Mesendoderm (in vitro differentiated cells): Measurements from ENCODE around the gene NCOA4.
A peak's percentile ranks its signal among the peaks of the same experiment; 100 is the strongest.
"Not testable (repeated sequence)": the region's sequence is repeated elsewhere in the genome, so short reads cannot be mapped to it uniquely, and the experiment has no call there.

ENCODE experiments used
- DNase-seq: peaks from one replicate; pipeline ENCODE4 v3.0.0; 2013
- H2AK5ac ChIP-seq: 2 replicates; pipeline ENCODE4 v1.6.1; 2013; ENCODE audit warnings: low read length, inconsistent platforms
- H2BK120ac ChIP-seq: 2 replicates; pipeline ENCODE4 v1.6.1; 2013; ENCODE audit warnings: low read depth, mild to moderate bottlenecking, low read length, moderate library complexity, mixed read lengths
- H2BK15ac ChIP-seq: replicated peaks from 2 replicates; pipeline ENCODE4 v1.6.1; 2013; ENCODE audit warnings: low read depth, mild to moderate bottlenecking, moderate library complexity
- H2BK5ac ChIP-seq: 2 replicates; pipeline ENCODE4 v1.6.1; 2013; ENCODE audit warnings: low read length, inconsistent platforms
- H3K18ac ChIP-seq: 2 replicates; pipeline ENCODE4 v1.6.1; 2013; ENCODE audit warnings: mild to moderate bottlenecking, low read length, mixed read lengths
- H3K23ac ChIP-seq: one replicate; pipeline ENCODE4 v1.6.1; 2013; ENCODE audit warnings: low read length
- H3K27ac ChIP-seq: 2 replicates; pipeline ENCODE4 v1.5.1; 2013; ENCODE audit warnings: low read depth, mild to moderate bottlenecking, inconsistent platforms, low read length, moderate library complexity
- H3K27me3 ChIP-seq: 2 replicates; pipeline ENCODE4 v1.6.1; 2013; ENCODE audit warnings: low read length, control low read depth, mild to moderate bottlenecking, inconsistent platforms; ENCODE audit not compliant: insufficient read depth, poor library complexity
- H3K36me3 ChIP-seq: 2 replicates; pipeline ENCODE4 v1.6.1; 2013; ENCODE audit warnings: low read length, inconsistent platforms; ENCODE audit not compliant: control insufficient read depth, insufficient read depth
- H3K4ac ChIP-seq: one replicate; pipeline ENCODE4 v1.6.1; 2013; ENCODE audit warnings: low read depth, mild to moderate bottlenecking, low read length, moderate library complexity
- H3K4me1 ChIP-seq: 2 replicates; pipeline ENCODE4 v1.6.1; 2013; ENCODE audit warnings: low read depth, low read length, inconsistent platforms; ENCODE audit not compliant: control insufficient read depth
- H3K4me2 ChIP-seq: 2 replicates; pipeline ENCODE4 v1.6.1; 2013; ENCODE audit warnings: low read length
- H3K4me3 ChIP-seq: 2 replicates; pipeline ENCODE4 v1.5.1; 2013; ENCODE audit warnings: mild to moderate bottlenecking, low read length
- H3K56ac ChIP-seq: one replicate; pipeline ENCODE4 v1.6.1; 2013; ENCODE audit warnings: low read length
- H3K79me1 ChIP-seq: 2 replicates; pipeline ENCODE4 v1.6.1; 2013; ENCODE audit warnings: low read length, inconsistent platforms
- H3K79me2 ChIP-seq: 2 replicates; pipeline ENCODE4 v1.6.1; 2013; ENCODE audit warnings: mild to moderate bottlenecking, low read length; ENCODE audit not compliant: control insufficient read depth, insufficient read depth
- H3K9ac ChIP-seq: 2 replicates; pipeline ENCODE4 v1.6.1; 2013; ENCODE audit warnings: low read length, inconsistent platforms
- H4K5ac ChIP-seq: one replicate; pipeline ENCODE4 v1.6.1; 2013; ENCODE audit warnings: low read length
- H4K8ac ChIP-seq: one replicate; pipeline ENCODE4 v1.6.1; 2013; ENCODE audit warnings: low read depth, mild to moderate bottlenecking, control low read depth, low read length, moderate library complexity
- WGBS: extraction: QIAGEN DNeasy Blood & Tissue Kit; methylation state at CpG from one replicate; pipeline ENCODE4 v1.1.7; 2013; ENCODE audit warnings: low lambda C conversion rate, missing lambda C conversion rate; ENCODE audit not compliant: insufficient coverage; ENCODE audit errors: extremely low coverage; 5-methylcytosine and 5-hydroxymethylcytosine counted together

NCOA4 gene

GRCh38 chr10:46049497-46049831 is 19.0 kb upstream of the NCOA4 start:
- H3K9ac ChIP-seq, H3K27me3 ChIP-seq, H3K79me1 ChIP-seq: not testable (repeated sequence)

GRCh38 chr10:46048152-46048551 is 17.7 kb upstream of the NCOA4 start:
- Histone ChIP-seq H3K79me1 (no peaks in the 10 kb centered on the region), H2BK15ac (no peak overlapping the region), H4K5ac (no peak overlapping the region), H3K4me3 (no peak overlapping the region), H3K4ac (no peak overlapping the region), H3K27me3 (no peaks in the 10 kb centered on the region), H3K23ac (no peak overlapping the region), H3K9ac (no peak overlapping the region), H3K18ac (no peak overlapping the region), H3K4me1 (peaks cover 22% of the 10 kb centered on the region), H2BK5ac (no peak overlapping the region), H2BK120ac (no peak overlapping the region), H3K27ac (peak overlapping the region; percentile 13), H2AK5ac (no peak overlapping the region), H3K36me3 (no peaks in the 10 kb centered on the region), H4K8ac (no peak overlapping the region), H3K79me2 (no peaks in the 10 kb centered on the region), H3K4me2 (no peak overlapping the region), H3K56ac (peak overlapping the region; percentile 80)
- WGBS = no CpG with 5 or more reads among the region's 2 CpGs
- peak; percentile 88 for DNase-seq

More at GRCh38 chr10:46049497-46049831, 19.0 kb upstream of the NCOA4 start:
- H3K79me2 ChIP-seq, H2BK120ac ChIP-seq, H3K36me3 ChIP-seq, H3K4me3 ChIP-seq, DNase-seq, H4K5ac ChIP-seq, H2AK5ac ChIP-seq, H3K4ac ChIP-seq, H4K8ac ChIP-seq, H3K23ac ChIP-seq, H2BK15ac ChIP-seq, H3K27ac ChIP-seq, H2BK5ac ChIP-seq, H3K18ac ChIP-seq, H3K4me2 ChIP-seq, H3K56ac ChIP-seq: not testable (repeated sequence)
- WGBS = no CpG with 5 or more reads among the region's 11 CpGs
- H3K4me1 ChIP-seq = peaks cover 29% of the 10 kb centered on the region

GRCh38 chr10:46046261-46046660 is 15.8 kb upstream of the NCOA4 start, which contains the start of gene MSMB:
MSMB (minus strand) TSS chr10:46046269; CDS start chr10:46046237, 32 bp downstream.
- Histone ChIP-seq H3K79me2 (no peaks in the 10 kb centered on the region), H3K4me1 (peaks cover 9% of the 10 kb centered on the region), H3K36me3 (no peaks in the 10 kb centered on the region), H3K9ac (no peak within 1 kb of the TSS), H2BK15ac (no peak within 1 kb of the TSS), H3K4me3 (no peak within 1 kb of the TSS), H3K23ac (no peak within 1 kb of the TSS), H3K18ac (no peak within 1 kb of the TSS), H2BK5ac (no peak within 1 kb of the TSS), H2AK5ac (no peak within 1 kb of the TSS), H4K5ac (no peak within 1 kb of the TSS), H3K79me1 (no peaks in the 10 kb centered on the region), H3K56ac (no peak within 1 kb of the TSS), H4K8ac (no peak within 1 kb of the TSS), H3K27me3 (no peaks in the 10 kb centered on the region), H2BK120ac (peak within 1 kb of the TSS; percentile 56), H3K4me2 (no peak within 1 kb of the TSS), H3K27ac (no peak within 1 kb of the TSS), H3K4ac (no peak within 1 kb of the TSS)
- no peak for DNase-seq
- no CpG with 5 or more reads among the region's 7 CpGs for WGBS

GRCh38 chr10:46042527-46042926 is 12.1 kb upstream of the NCOA4 start:
- no peak overlapping the region for H3K27ac ChIP-seq
- no peak overlapping the region for H3K4ac ChIP-seq
- H4K8ac ChIP-seq = no peak overlapping the region
- no peak overlapping the region for H3K4me2 ChIP-seq
- no peak overlapping the region for H4K5ac ChIP-seq
- no peak for DNase-seq
- no peak overlapping the region for H2BK120ac ChIP-seq
- WGBS = no CpG with 5 or more reads among the region's 4 CpGs
- no peaks in the 10 kb centered on the region for H3K27me3 ChIP-seq
- H3K9ac ChIP-seq = no peak overlapping the region
- no peak overlapping the region for H3K18ac ChIP-seq
- no peaks in the 10 kb centered on the region for H3K79me2 ChIP-seq
- H3K36me3 ChIP-seq = no peaks in the 10 kb centered on the region
- H3K56ac ChIP-seq = no peak overlapping the region
- H3K23ac ChIP-seq = no peak overlapping the region
- H3K4me1 ChIP-seq = peaks cover 2% of the 10 kb centered on the region
- H2BK5ac ChIP-seq = no peak overlapping the region
- no peak overlapping the region for H3K4me3 ChIP-seq
- no peaks in the 10 kb centered on the region for H3K79me1 ChIP-seq
- H2BK15ac ChIP-seq = no peak overlapping the region
- H2AK5ac ChIP-seq = no peak overlapping the region

- no peak overlapping the region for H3K27ac ChIP-seq
- no peak overlapping the region for H3K9ac ChIP-seq
- H3K27me3 ChIP-seq = no peaks in the 10 kb centered on the region
- H3K4me3 ChIP-seq = no peak overlapping the region
- H2BK15ac ChIP-seq = no peak overlapping the region
- H4K5ac ChIP-seq = no peak overlapping the region
- H2AK5ac ChIP-seq = no peak overlapping the region
- no peaks in the 10 kb centered on the region for H3K79me1 ChIP-seq
- H3K79me2 ChIP-seq = no peaks in the 10 kb centered on the region
- DNase-seq = no peak
- H3K4me2 ChIP-seq = no peak overlapping the region
- H2BK120ac ChIP-seq = no peak overlapping the region
- peaks cover 3% of the 10 kb centered on the region for H3K4me1 ChIP-seq
- H4K8ac ChIP-seq = no peak overlapping the region
- H3K56ac ChIP-seq = no peak overlapping the region
- H3K23ac ChIP-seq = no peak overlapping the region
- H3K36me3 ChIP-seq = no peaks in the 10 kb centered on the region
- no peak overlapping the region for H2BK5ac ChIP-seq
- no peak overlapping the region for H3K18ac ChIP-seq
- no CpG with 5 or more reads among the region's 3 CpGs for WGBS
- no peak overlapping the region for H3K4ac ChIP-seq
These were observed 9.6 kb upstream of the NCOA4 start for GRCh38 chr10:46040004-46040403.

GRCh38 chr10:46037107-46037825 is 6.8 kb upstream of the NCOA4 start:
- Histone ChIP-seq H3K56ac (no peak overlapping the region), H3K18ac (no peak overlapping the region), H3K23ac (no peak overlapping the region), H3K4ac (no peak overlapping the region), H3K79me2 (no peaks in the 10 kb centered on the region), H4K8ac (no peak overlapping the region), H3K9ac (no peak overlapping the region), H3K79me1 (no peaks in the 10 kb centered on the region), H2AK5ac (peak overlapping the region; percentile 71), H3K36me3 (no peaks in the 10 kb centered on the region), H2BK5ac (no peak overlapping the region), H3K27me3 (no peaks in the 10 kb centered on the region), H2BK120ac (no peak overlapping the region), H3K4me1 (peaks cover 4% of the 10 kb centered on the region), H3K4me3 (no peak overlapping the region), H2BK15ac (no peak overlapping the region), H4K5ac (no peak overlapping the region), H3K4me2 (no peak overlapping the region), H3K27ac (no peak overlapping the region)
- WGBS = no CpG with 5 or more reads among the region's 8 CpGs
- DNase-seq = no peak
